Measurements from ENCODE around the gene REPIN1.

Gene REPIN1

GRCh38 chr7:150396426-150396825, 27.8 kb downstream of the REPIN1 start:
- no peak for DNase-seq (ENCODE audit: low read depth)

GRCh38 chr7:150396851-150397260, 28.2 kb downstream of the REPIN1 start:
- DNase-seq (ENCODE audit: low read depth): no peak

- no peak for DNase-seq (ENCODE audit: low read depth)
Observed at GRCh38 chr7:150397346-150398107, 28.9 kb downstream of the REPIN1 start.

- DNase-seq (ENCODE audit: low read depth): no peak
Observed at GRCh38 chr7:150398108-150398964, 29.7 kb downstream of the REPIN1 start.

- no peak for DNase-seq (ENCODE audit: low read depth)
Observed at GRCh38 chr7:150398965-150399320, 30.3 kb downstream of the REPIN1 start.

- no peak for DNase-seq (ENCODE audit: low read depth)
Observed at GRCh38 chr7:150399421-150400007, 30.9 kb downstream of the REPIN1 start.

GRCh38 chr7:150400008-150400787, 31.6 kb downstream of the REPIN1 start:
- DNase-seq (ENCODE audit: low read depth): no peak

GRCh38 chr7:150400788-150401423, 32.3 kb downstream of the REPIN1 start:
- DNase-seq (ENCODE audit: low read depth): no peak

GRCh38 chr7:150401424-150401790, 32.8 kb downstream of the REPIN1 start:
- DNase-seq (ENCODE audit: low read depth): no peak

- DNase-seq (ENCODE audit: low read depth): no peak
Observed at GRCh38 chr7:150401861-150402631, 33.4 kb downstream of the REPIN1 start.

- DNase-seq (ENCODE audit: low read depth): no peak
Observed at GRCh38 chr7:150402671-150403321, 34.2 kb downstream of the REPIN1 start.

- DNase-seq (ENCODE audit: low read depth): no peak
Observed at GRCh38 chr7:150403376-150404171, 35.0 kb downstream of the REPIN1 start.

- DNase-seq (ENCODE audit: low read depth): no peak
Observed at GRCh38 chr7:150404172-150404804, 35.7 kb downstream of the REPIN1 start.

GRCh38 chr7:150404805-150405583, 36.4 kb downstream of the REPIN1 start:
- peak; percentile 76 for DNase-seq (ENCODE audit: low read depth)

GRCh38 chr7:150405584-150406311, 37.1 kb downstream of the REPIN1 start:
- no peak for DNase-seq (ENCODE audit: low read depth)

- DNase-seq (ENCODE audit: low read depth): no peak
Observed at GRCh38 chr7:150406312-150406566, 37.6 kb downstream of the REPIN1 start.

GRCh38 chr7:150406567-150407421, 38.2 kb downstream of the REPIN1 start:
- no peak for DNase-seq (ENCODE audit: low read depth)

Data from GM04504 (cell line).